ENCODE data around the gene TBCA.

Gene TBCA

GRCh38 chr5:77650686-77651085 lies 125.5 kb downstream of the TBCA start:
- DNase-seq (ENCODE audit: low read depth, low spot score), result no peak
- no peak overlapping the region for H3K4me3 ChIP-seq
- no peaks in the 10 kb centered on the region for H3K36me3 ChIP-seq (ENCODE audit: insufficient read depth, low read length)
- H3K9me3 ChIP-seq (ENCODE audit: low read depth, low read length), result no peaks in the 10 kb centered on the region
- no peak overlapping the region for H3K27ac ChIP-seq
- H3K9ac ChIP-seq (ENCODE audit: insufficient read length), result no peak overlapping the region
- TF ChIP-seq POLR2AphosphoS5 (IDR thresholded peaks at IDR 0.05; ENCODE audit: borderline replicate concordance, low read depth, low read length) (no peak), FOXP2 (optimal IDR thresholded peaks at IDR 0.05; ENCODE audit: control extremely low read depth, extremely low read length, insufficient read depth) (no peak), EZH2 (IDR thresholded peaks at IDR 0.05) (no peak)

- no peak overlapping the region for H3K27ac ChIP-seq
- no peaks in the 10 kb centered on the region for H3K9me3 ChIP-seq (ENCODE audit: low read depth, low read length)
- TF ChIP-seq FOXP2 (optimal IDR thresholded peaks at IDR 0.05; ENCODE audit: control extremely low read depth, extremely low read length, insufficient read depth) (no peak), POLR2AphosphoS5 (IDR thresholded peaks at IDR 0.05; ENCODE audit: borderline replicate concordance, low read depth, low read length) (no peak), EZH2 (IDR thresholded peaks at IDR 0.05) (no peak)
- no peaks in the 10 kb centered on the region for H3K36me3 ChIP-seq (ENCODE audit: insufficient read depth, low read length)
- H3K4me3 ChIP-seq, result no peak overlapping the region
- H3K9ac ChIP-seq (ENCODE audit: insufficient read length), result no peak overlapping the region
- no peak for DNase-seq (ENCODE audit: low read depth, low spot score)
These were observed 126.4 kb downstream of the TBCA start for GRCh38 chr5:77649776-77650175.

GRCh38 chr5:77645995-77646639 lies 130.0 kb downstream of the TBCA start:
- no peak overlapping the region for H3K27ac ChIP-seq
- TF ChIP-seq FOXP2 (optimal IDR thresholded peaks at IDR 0.05; ENCODE audit: control extremely low read depth, extremely low read length, insufficient read depth) (no peak), POLR2AphosphoS5 (IDR thresholded peaks at IDR 0.05; ENCODE audit: borderline replicate concordance, low read depth, low read length) (no peak), EZH2 (IDR thresholded peaks at IDR 0.05) (no peak)
- H3K4me3 ChIP-seq, result peak overlapping the region; percentile 76; the same call in 1 of the 2 replicates
- H3K9me3 ChIP-seq (ENCODE audit: low read depth, low read length), result no peaks in the 10 kb centered on the region
- H3K9ac ChIP-seq (ENCODE audit: insufficient read length), result no peak overlapping the region
- H3K36me3 ChIP-seq (ENCODE audit: insufficient read depth, low read length), result no peaks in the 10 kb centered on the region
- no peak for DNase-seq (ENCODE audit: low read depth, low spot score)

- Histone ChIP-seq H3K27ac (no peak overlapping the region), H3K9me3 (ENCODE audit: low read depth, low read length) (no peaks in the 10 kb centered on the region), H3K36me3 (ENCODE audit: insufficient read depth, low read length) (no peaks in the 10 kb centered on the region), H3K4me3 (peak overlapping the region; percentile 76), H3K9ac (ENCODE audit: insufficient read length) (no peak overlapping the region)
- DNase-seq (ENCODE audit: low read depth, low spot score), result no peak
- TF ChIP-seq EZH2 (IDR thresholded peaks at IDR 0.05) (no peak), FOXP2 (optimal IDR thresholded peaks at IDR 0.05; ENCODE audit: control extremely low read depth, extremely low read length, insufficient read depth) (no peak), POLR2AphosphoS5 (IDR thresholded peaks at IDR 0.05; ENCODE audit: borderline replicate concordance, low read depth, low read length) (no peak)
These were observed 130.8 kb downstream of the TBCA start for GRCh38 chr5:77645158-77645994.

- Histone ChIP-seq H3K4me3 (peak overlapping the region; percentile 76), H3K9me3 (ENCODE audit: low read depth, low read length) (no peaks in the 10 kb centered on the region), H3K9ac (ENCODE audit: insufficient read length) (no peak overlapping the region), H3K27ac (no peak overlapping the region), H3K36me3 (ENCODE audit: insufficient read depth, low read length) (no peaks in the 10 kb centered on the region)
- no peak for DNase-seq (ENCODE audit: low read depth, low spot score)
- TF ChIP-seq POLR2AphosphoS5 (IDR thresholded peaks at IDR 0.05; ENCODE audit: borderline replicate concordance, low read depth, low read length) (no peak), EZH2 (IDR thresholded peaks at IDR 0.05) (no peak), FOXP2 (optimal IDR thresholded peaks at IDR 0.05; ENCODE audit: control extremely low read depth, extremely low read length, insufficient read depth) (no peak)
These were observed 131.6 kb downstream of the TBCA start for GRCh38 chr5:77644371-77645157.

- DNase-seq (ENCODE audit: low read depth, low spot score), result no peak
- TF ChIP-seq EZH2 (IDR thresholded peaks at IDR 0.05) (no peak), POLR2AphosphoS5 (IDR thresholded peaks at IDR 0.05; ENCODE audit: borderline replicate concordance, low read depth, low read length) (no peak), FOXP2 (optimal IDR thresholded peaks at IDR 0.05; ENCODE audit: control extremely low read depth, extremely low read length, insufficient read depth) (no peak)
- Histone ChIP-seq H3K9me3 (ENCODE audit: low read depth, low read length) (no peaks in the 10 kb centered on the region), H3K27ac (no peak overlapping the region), H3K9ac (ENCODE audit: insufficient read length) (no peak overlapping the region), H3K4me3 (peak overlapping the region; percentile 76), H3K36me3 (ENCODE audit: insufficient read depth, low read length) (no peaks in the 10 kb centered on the region)
These were observed 132.3 kb downstream of the TBCA start for GRCh38 chr5:77643654-77644370.

- Histone ChIP-seq H3K36me3 (ENCODE audit: insufficient read depth, low read length) (no peaks in the 10 kb centered on the region), H3K4me3 (no peak overlapping the region)
These were observed 133.1 kb downstream of the TBCA start for GRCh38 chr5:77642738-77643653.

More at GRCh38 chr5:77642738-77643653, 133.1 kb downstream of the TBCA start:
- no peak for DNase-seq (ENCODE audit: low read depth, low spot score)
- TF ChIP-seq FOXP2 (optimal IDR thresholded peaks at IDR 0.05; ENCODE audit: control extremely low read depth, extremely low read length, insufficient read depth), result no peak
- no peak for TF ChIP-seq POLR2AphosphoS5 (IDR thresholded peaks at IDR 0.05; ENCODE audit: borderline replicate concordance, low read depth, low read length)
- no peak for TF ChIP-seq EZH2 (IDR thresholded peaks at IDR 0.05)
- no peak overlapping the region for H3K9ac ChIP-seq (ENCODE audit: insufficient read length)
- no peaks in the 10 kb centered on the region for H3K9me3 ChIP-seq (ENCODE audit: low read depth, low read length)
- H3K27ac ChIP-seq, result no peak overlapping the region
